ENCODE measurements around the gene ENPP1. TPM values are rescaled to one million over a fixed set of nuclear protein-coding genes. Genes with fewer than 3 reads are reported as not detected.

The ENPP1 gene
- total and polyA plus RNA-seq, 11 donors: 0.60 to 4.2 (median 1.6) TPM

- peak in 3 of 5 donors; percentile 32 to 41 (median 35) for DNase-seq
- peak in 2 of 4 donors; percentile 20 to 55 for ATAC-seq
- H3K36me3 ChIP-seq: no peaks in the 10 kb centered on the region
Observed at GRCh38 chr6:131923356-131923755, 115.5 kb downstream of the ENPP1 start.

GRCh38 chr6:131924881-131925474 lies 117.2 kb downstream of the ENPP1 start:
- ATAC-seq: peak in 1 of 4 donors; percentile 72
- TF ChIP-seq CTCF (IDR thresholded peaks at IDR 0.05) (peak; percentile 24 to 71 (median 60)), POLR2A (IDR thresholded peaks at IDR 0.05) (no peak)
- no peaks in the 10 kb centered on the region for H3K27me3 ChIP-seq
- peaks cover 0 to 27% (median 11%) of the 10 kb centered on the region in 12 donors for H3K9me3 ChIP-seq
- intact Hi-C loops (cut with DNase I): loop anchor here (1.0 to 5.0 kb wide), 8 partner anchors 236 to 294 kb away; no protein-coding TSS in a partner anchor
- H3K36me3 ChIP-seq: no peaks in the 10 kb centered on the region
- no peak overlapping the region for H3K27ac ChIP-seq
- no peak for DNase-seq
- WGBS, 4 donors: 17 to 21% (median 18%) methylated on average over 4 of the region's 4 CpGs
- no peaks in the 10 kb centered on the region for H3K4me1 ChIP-seq
- H3K4me3 ChIP-seq: no peak overlapping the region

More at GRCh38 chr6:131923356-131923755, 115.5 kb downstream of the ENPP1 start:
- Histone ChIP-seq H3K27me3 (no peaks in the 10 kb centered on the region), H3K9me3 (peaks cover 0 to 27% (median 11%) of the 10 kb centered on the region in 12 donors), H3K27ac (no peak overlapping the region), H3K4me1 (no peaks in the 10 kb centered on the region), H3K4me3 (no peak overlapping the region)
- TF ChIP-seq CTCF (IDR thresholded peaks at IDR 0.05): peak; percentile 22 to 68 (median 47)
- TF ChIP-seq POLR2A (IDR thresholded peaks at IDR 0.05): no peak
- WGBS, 4 donors: 5 to 12% (median 9%) methylated on average over 2 of the region's 2 CpGs
- intact Hi-C loops (cut with DNase I): loop anchor here in 6 of 10 donors (2.0 to 5.0 kb wide), 5 partner anchors 239 to 297 kb away; no protein-coding TSS in a partner anchor

- no peak overlapping the region for H3K27ac ChIP-seq
- 59 to 71% (median 66%) methylated on average over 2 of the region's 2 CpGs for WGBS, 4 donors
- H3K4me3 ChIP-seq: no peak overlapping the region
- ATAC-seq: no peak
- intact Hi-C loops (cut with DNase I): loop anchor here in 2 of 10 donors (5.0 kb wide), 1 partner anchor 233 kb away; no protein-coding TSS in a partner anchor
- DNase-seq: no peak
- TF ChIP-seq CTCF (IDR thresholded peaks at IDR 0.05) (no peak), POLR2A (IDR thresholded peaks at IDR 0.05) (no peak)
- H3K4me1 ChIP-seq: peaks cover 0 to 6% (median 0%) of the 10 kb centered on the region in 12 donors
- no peaks in the 10 kb centered on the region for H3K27me3 ChIP-seq
- no peaks in the 10 kb centered on the region for H3K9me3 ChIP-seq
- no peaks in the 10 kb centered on the region for H3K36me3 ChIP-seq
Observed at GRCh38 chr6:131929264-131929663, 121.4 kb downstream of the ENPP1 start.

- H3K36me3 ChIP-seq: no peaks in the 10 kb centered on the region
- no peaks in the 10 kb centered on the region for H3K27me3 ChIP-seq
- no peak overlapping the region for H3K27ac ChIP-seq
- H3K4me3 ChIP-seq: no peak overlapping the region
- intact Hi-C loops (cut with DNase I): loop anchor here in 2 of 10 donors (5.0 kb wide), 1 partner anchor 232 kb away; no protein-coding TSS in a partner anchor
- peaks cover 0 to 6% (median 0%) of the 10 kb centered on the region in 12 donors for H3K4me1 ChIP-seq
- no peaks in the 10 kb centered on the region for H3K9me3 ChIP-seq
- TF ChIP-seq CTCF (IDR thresholded peaks at IDR 0.05): no peak
- DNase-seq: no peak
- 87 to 95% (median 88%) methylated on average over 1 of the region's 1 CpG for WGBS, 4 donors
- ATAC-seq: no peak
Observed at GRCh38 chr6:131929976-131930375, 122.2 kb downstream of the ENPP1 start.

All from heart left ventricle (tissue), 16 donors.